Esophagus (tissue), 2 donors: ENCODE measurements around the gene TMPRSS11D. TPM values are rescaled to one million over a fixed set of nuclear protein-coding genes. Genes with fewer than 3 reads are reported as not detected.
A peak's percentile ranks its signal among the peaks of the same experiment; 100 is the strongest.

ENCODE experiments used
- H3K27ac ChIP-seq, 2 donors: one replicate each; pipeline ENCODE4 v1.5.1; 2013; ENCODE audit warnings: low read depth in 2 of 2, mild to moderate bottlenecking in 2 of 2, inconsistent platforms in 1 of 2, low read length in 1 of 2, moderate library complexity in 1 of 2
- H3K27me3 ChIP-seq, 2 donors: one replicate each; pipeline ENCODE4 v1.6.1; 2013; ENCODE audit warnings: low read length in 2 of 2, control low read depth in 1 of 2, mild to moderate bottlenecking in 1 of 2; ENCODE audit not compliant: insufficient read depth in 2 of 2, control insufficient read depth in 1 of 2
- H3K36me3 ChIP-seq, 2 donors: one replicate each; pipeline ENCODE4 v1.6.1; 2013; ENCODE audit warnings: low read length in 1 of 2; ENCODE audit not compliant: control insufficient read depth in 2 of 2, insufficient read depth in 2 of 2
- H3K4me1 ChIP-seq, 2 donors: one replicate each; pipeline ENCODE4 v1.6.1; 2013; ENCODE audit warnings: low read length in 1 of 2; ENCODE audit not compliant: control insufficient read depth in 2 of 2, insufficient read depth in 2 of 2
- H3K4me3 ChIP-seq, 2 donors: one replicate each; pipeline ENCODE4 v1.5.1; 2013; ENCODE audit warnings: low read length in 2 of 2, mild to moderate bottlenecking in 2 of 2, low read depth in 1 of 2, moderate library complexity in 1 of 2
- H3K9me3 ChIP-seq, 2 donors: one replicate each; pipeline ENCODE4 v1.6.1; 2013; ENCODE audit warnings: mild to moderate bottlenecking in 2 of 2, low read depth in 1 of 2, low read length in 1 of 2, moderate library complexity in 1 of 2; ENCODE audit not compliant: control insufficient read depth in 2 of 2, insufficient read depth in 1 of 2
- WGBS, 2 donors: extraction: QIAGEN DNeasy Blood & Tissue Kit; methylation state at CpG; one replicate each; pipeline ENCODE4 v1.1.7; 2013; 5-methylcytosine and 5-hydroxymethylcytosine counted together
- polyA plus RNA-seq, 2 donors: library from polyadenylated mRNA; stranded (reverse); fragments of 200-250 nt; gene quantifications; one replicate each; pipeline ENCODE4 v1.2.3, GENCODE V29; 2013
- donor health status: healthy with polysubstance abuse.
- donor health status: Bipolar disorder and iron deficiency.

Gene TMPRSS11D
- polyA plus RNA-seq, 2 donors: 99.0 to 178 TPM

DNA sequence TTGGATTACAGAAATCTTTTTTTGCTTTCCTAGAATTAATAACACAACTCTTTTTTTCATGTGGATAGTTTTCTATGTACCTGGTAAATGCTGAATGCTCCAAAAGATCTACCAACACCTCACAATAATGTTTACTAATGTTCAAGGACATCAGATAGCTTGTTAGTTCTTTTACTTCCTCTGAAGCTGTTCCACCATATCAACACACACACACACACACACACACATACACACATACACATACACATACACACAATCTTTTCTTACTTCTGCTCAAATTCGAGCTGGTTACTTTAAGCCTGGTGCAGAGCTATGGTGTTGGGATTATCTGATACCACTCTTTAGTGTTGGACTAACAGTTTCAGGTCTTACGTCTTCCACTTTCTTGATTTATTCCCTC, 28.3 kb upstream of the TMPRSS11D start:
- no peaks in the 10 kb centered on the region for H3K9me3 ChIP-seq
- peaks cover 0 to 2% of the 10 kb centered on the region in 2 donors for H3K36me3 ChIP-seq
- no peak overlapping the region for H3K27ac ChIP-seq
- WGBS, 2 donors: 80 to 81% methylated on average over 2 of the region's 2 CpGs
- H3K27me3 ChIP-seq: no peaks in the 10 kb centered on the region
- H3K4me3 ChIP-seq: no peak overlapping the region
- peaks cover 0 to 6% of the 10 kb centered on the region in 2 donors for H3K4me1 ChIP-seq

DNA sequence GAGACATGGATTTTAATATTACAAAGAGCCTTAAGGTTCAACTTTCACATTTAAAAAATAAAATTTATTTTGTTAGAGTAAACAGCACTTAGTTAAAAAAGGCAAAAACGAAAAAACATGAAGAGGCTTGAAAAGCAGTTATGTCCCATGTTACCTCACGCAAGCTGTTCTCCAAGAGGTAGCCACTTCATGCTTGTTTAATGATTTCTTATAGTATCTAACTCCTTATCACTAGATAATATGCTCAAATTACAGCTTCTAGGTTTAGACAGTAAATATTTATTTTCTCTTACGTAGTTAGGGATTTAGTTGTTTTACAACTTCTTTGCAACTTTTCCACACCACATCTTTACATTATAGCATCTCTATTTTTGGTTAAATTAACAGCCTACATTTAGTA, 27.8 kb upstream of the TMPRSS11D start:
- 60 to 77% methylated on average over 3 of the region's 3 CpGs for WGBS, 2 donors

DNA sequence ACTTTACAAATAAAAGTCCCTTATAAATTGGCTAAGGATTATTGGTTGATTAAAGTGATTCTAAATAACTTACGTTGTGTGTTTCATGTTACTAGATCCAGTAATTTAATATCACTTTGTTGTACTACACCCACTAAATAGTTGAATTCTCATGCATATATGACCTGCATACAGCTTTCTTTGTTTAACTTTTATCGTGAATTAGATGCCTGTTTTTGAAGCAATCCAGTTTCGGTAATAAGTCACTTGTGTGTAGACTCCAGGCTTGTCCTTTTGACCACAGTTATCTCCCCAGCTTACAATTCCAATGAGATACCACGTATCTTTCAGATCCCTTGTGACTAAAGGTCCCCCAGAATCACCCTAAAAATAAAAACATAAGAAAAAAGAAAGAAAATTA, 27.3 kb upstream of the TMPRSS11D start:
- H3K27ac ChIP-seq: no peak overlapping the region
- H3K9me3 ChIP-seq: no peaks in the 10 kb centered on the region
- peaks cover 0 to 6% of the 10 kb centered on the region in 2 donors for H3K4me1 ChIP-seq
- no peaks in the 10 kb centered on the region for H3K27me3 ChIP-seq
- H3K36me3 ChIP-seq: peaks cover 0 to 2% of the 10 kb centered on the region in 2 donors
- WGBS, 2 donors: 59 to 82% methylated on average over 4 of the region's 4 CpGs
- no peak overlapping the region for H3K4me3 ChIP-seq

More for the DNA sequence above, 27.8 kb upstream of the TMPRSS11D start:
- H3K4me3 ChIP-seq: no peak overlapping the region
- no peaks in the 10 kb centered on the region for H3K9me3 ChIP-seq
- H3K27me3 ChIP-seq: no peaks in the 10 kb centered on the region
- peaks cover 0 to 2% of the 10 kb centered on the region in 2 donors for H3K36me3 ChIP-seq
- H3K4me1 ChIP-seq: peaks cover 0 to 6% of the 10 kb centered on the region in 2 donors
- no peak overlapping the region for H3K27ac ChIP-seq

DNA sequence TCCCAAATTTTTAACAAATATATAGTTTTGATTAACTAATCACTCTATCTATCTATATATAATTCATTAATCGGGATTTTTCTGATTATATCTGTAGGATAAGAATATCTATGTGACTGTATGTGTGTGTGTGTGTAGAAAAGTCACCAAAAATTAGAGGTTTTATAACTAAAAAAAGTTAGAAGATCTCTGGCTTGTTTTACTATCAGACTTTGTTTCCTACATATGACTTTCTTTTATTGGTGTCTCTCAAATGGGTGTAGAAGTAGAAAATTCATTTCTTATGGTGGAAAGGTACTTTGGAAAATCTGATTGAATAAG, 26.7 kb upstream of the TMPRSS11D start:
- Histone ChIP-seq H3K36me3 (peaks cover 0 to 2% of the 10 kb centered on the region in 2 donors), H3K4me3 (no peak overlapping the region), H3K27ac (no peak overlapping the region), H3K27me3 (no peaks in the 10 kb centered on the region), H3K9me3 (no peaks in the 10 kb centered on the region), H3K4me1 (peaks cover 0 to 6% of the 10 kb centered on the region in 2 donors)
- 19% methylated on average over 1 of the region's 1 CpG for WGBS, 2 donors

DNA sequence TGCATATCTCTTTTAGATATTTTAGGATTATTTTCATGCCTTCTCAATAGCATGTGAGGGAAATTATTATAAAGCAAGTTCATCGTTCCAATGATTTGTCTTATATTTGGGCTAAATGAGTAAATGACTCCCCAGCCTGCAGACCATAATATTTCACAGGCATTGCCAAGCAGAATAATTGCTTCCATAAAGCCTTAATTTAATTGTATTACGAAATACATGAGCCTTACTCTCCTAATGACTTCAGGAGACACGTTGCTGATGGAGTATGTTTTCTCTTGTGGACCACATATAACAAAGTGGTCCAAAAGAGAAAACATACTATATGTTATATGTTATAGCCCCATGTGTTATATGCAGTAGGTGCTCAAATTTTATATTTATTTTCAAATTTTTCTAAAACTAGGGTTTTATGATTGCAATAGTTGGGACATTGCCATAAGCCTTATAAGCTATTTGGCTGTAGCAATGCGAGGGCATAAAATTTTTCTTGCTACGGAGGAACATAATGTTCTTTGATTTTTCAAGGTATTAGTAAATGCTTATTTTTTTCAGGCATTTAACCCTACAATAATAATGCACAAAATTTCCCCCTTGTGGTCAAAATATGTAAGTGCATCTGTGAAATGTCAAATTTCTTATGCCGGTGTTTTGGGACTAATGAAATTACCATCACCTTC, 26.2 kb upstream of the TMPRSS11D start:
- peaks cover 0 to 6% of the 10 kb centered on the region in 2 donors for H3K4me1 ChIP-seq
- no peaks in the 10 kb centered on the region for H3K9me3 ChIP-seq
- no peak overlapping the region for H3K27ac ChIP-seq
- no peak overlapping the region for H3K4me3 ChIP-seq
- 47 to 63% methylated on average over 6 of the region's 6 CpGs for WGBS, 2 donors
- H3K36me3 ChIP-seq: peaks cover 0 to 2% of the 10 kb centered on the region in 2 donors
- no peaks in the 10 kb centered on the region for H3K27me3 ChIP-seq

DNA sequence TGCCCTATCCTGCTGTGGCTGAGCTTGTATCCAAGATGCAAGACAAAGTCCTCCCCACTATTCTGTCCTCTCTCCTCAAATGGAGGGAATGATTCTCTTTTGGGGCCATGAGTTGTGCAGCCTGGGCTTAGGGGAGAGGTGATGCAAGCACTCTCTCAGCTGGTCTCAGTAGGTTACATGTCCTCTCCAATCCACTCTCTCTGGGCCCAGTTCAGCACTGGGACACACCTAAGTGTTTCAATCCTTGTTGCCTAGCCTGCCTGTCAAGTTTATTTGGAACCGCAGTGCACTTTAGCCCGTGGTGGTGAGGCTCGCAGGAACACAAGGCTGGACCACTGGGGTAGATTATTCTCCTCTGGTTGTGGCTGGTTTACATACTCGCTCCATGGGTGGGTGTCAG, 23.8 kb upstream of the TMPRSS11D start:
- H3K27me3 ChIP-seq: no peaks in the 10 kb centered on the region
- WGBS, 2 donors: 72 to 79% methylated on average over 4 of the region's 4 CpGs
- H3K36me3 ChIP-seq: no peaks in the 10 kb centered on the region
- no peaks in the 10 kb centered on the region for H3K9me3 ChIP-seq
- H3K4me3 ChIP-seq: no peak overlapping the region
- H3K4me1 ChIP-seq: peaks cover 0 to 6% of the 10 kb centered on the region in 2 donors
- H3K27ac ChIP-seq: peak overlapping the region; percentile 46 to 63

DNA sequence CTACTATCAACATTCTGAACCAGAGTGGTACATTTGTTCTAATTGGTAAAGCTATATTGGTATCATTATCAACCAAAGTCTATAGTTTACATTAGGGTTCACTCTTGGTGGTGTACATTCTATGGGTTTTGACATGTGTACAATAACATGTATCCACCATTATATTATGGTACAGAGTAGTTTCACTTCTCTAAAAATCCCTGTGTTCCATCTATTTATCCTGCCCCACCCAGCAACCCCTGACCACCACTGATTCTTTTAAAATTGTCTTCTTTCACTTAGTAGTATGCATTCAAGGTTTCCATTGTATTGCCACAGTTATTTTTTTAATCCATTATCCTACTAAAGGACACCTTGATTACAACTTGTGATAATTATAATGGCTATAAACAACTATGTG, 15.3 kb upstream of the TMPRSS11D start:
- no peak overlapping the region for H3K4me3 ChIP-seq
- H3K4me1 ChIP-seq: no peaks in the 10 kb centered on the region
- H3K27ac ChIP-seq: no peak overlapping the region
- H3K9me3 ChIP-seq: no peaks in the 10 kb centered on the region
- H3K36me3 ChIP-seq: no peaks in the 10 kb centered on the region
- no peaks in the 10 kb centered on the region for H3K27me3 ChIP-seq

DNA sequence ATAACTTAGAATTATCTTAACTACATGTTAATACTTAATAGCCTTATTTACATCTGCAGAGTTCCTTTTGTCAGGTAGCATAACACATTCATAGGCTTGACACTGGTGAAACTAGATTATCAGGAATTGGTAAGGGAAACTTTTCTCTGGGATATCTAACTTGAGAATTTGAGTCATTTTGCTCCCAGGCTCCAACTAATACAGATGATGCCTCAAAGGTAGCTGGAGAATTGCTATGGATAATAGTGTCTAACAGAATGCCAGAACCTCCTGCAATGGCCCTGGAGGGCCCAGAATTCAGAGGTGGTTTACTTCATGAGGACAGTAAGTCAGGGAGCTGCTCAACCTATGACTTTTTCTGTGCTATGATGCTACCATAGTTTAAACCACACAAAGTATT, 13.9 kb upstream of the TMPRSS11D start:
- Histone ChIP-seq H3K27me3 (no peaks in the 10 kb centered on the region), H3K36me3 (no peaks in the 10 kb centered on the region), H3K4me1 (no peaks in the 10 kb centered on the region), H3K9me3 (no peaks in the 10 kb centered on the region), H3K4me3 (no peak overlapping the region), H3K27ac (no peak overlapping the region)

DNA sequence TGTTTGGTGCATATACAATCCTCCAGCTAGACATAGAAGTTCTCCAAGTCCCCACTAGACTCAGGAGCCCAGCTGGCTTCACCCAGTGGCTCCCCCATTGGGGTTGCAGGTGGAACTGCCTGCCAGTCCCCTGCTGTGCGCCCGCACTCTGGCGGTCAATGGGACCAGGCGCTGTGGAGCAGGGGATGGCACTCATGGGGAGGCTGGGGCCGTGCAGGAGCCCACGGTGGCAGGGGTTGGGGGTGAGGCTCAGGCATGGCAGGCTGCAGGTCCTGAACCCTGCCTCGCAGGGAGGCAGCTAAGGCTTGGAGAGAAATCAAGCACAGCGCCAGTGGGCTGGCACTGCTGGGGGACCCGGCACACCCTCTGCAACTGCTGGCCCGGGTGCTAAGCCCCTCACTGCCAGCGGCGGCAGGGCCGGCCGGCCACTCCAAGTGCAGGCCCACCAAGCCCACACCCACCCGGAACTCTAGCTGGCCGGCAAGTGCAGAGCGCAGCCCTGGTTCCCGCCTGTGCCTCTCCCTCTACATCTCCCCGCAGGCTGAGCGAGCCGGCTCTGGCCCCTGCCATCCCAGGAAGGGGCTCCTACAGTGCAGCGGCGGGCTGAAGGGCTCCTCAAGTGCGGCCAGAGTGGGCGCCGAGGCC, 12.7 kb upstream of the TMPRSS11D start:
- WGBS, 2 donors: 94 to 98% methylated on average over 19 to 26 of the region's 26 CpGs
- H3K4me1 ChIP-seq: no peaks in the 10 kb centered on the region
- H3K27me3 ChIP-seq: no peaks in the 10 kb centered on the region
- no peaks in the 10 kb centered on the region for H3K36me3 ChIP-seq
- H3K9me3 ChIP-seq: no peaks in the 10 kb centered on the region
- no peak overlapping the region for H3K27ac ChIP-seq
- H3K4me3 ChIP-seq: no peak overlapping the region

DNA sequence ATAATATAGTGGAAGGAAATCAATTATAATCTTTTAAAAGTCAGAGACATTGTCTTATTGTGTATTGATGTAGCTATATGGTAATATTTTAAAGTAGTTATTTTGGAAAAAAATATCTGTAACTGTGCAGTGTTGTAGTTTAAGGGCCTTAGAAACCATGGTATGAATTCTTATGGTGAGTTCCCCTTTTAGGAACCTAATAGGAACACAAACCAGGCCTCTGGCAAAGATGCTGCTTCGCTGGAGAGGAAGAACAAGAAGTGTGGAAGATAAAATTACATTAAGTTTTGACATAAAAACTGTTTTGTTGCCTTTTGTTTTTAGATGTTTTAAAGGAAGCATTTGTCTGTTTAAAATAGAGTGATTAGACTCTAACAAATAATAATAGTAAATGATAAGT, 10.9 kb upstream of the TMPRSS11D start:
- Histone ChIP-seq H3K4me1 (no peaks in the 10 kb centered on the region), H3K4me3 (no peak overlapping the region), H3K27me3 (no peaks in the 10 kb centered on the region), H3K36me3 (no peaks in the 10 kb centered on the region), H3K27ac (no peak overlapping the region), H3K9me3 (no peaks in the 10 kb centered on the region)
- WGBS, 2 donors: 78 to 79% methylated on average over 1 of the region's 1 CpG
